ENCODE data around the gene ARMH1.
"Not testable (repeated sequence)": the region's sequence is repeated elsewhere in the genome, so short reads cannot be mapped to it uniquely, and the experiment has no call there.

ARMH1 gene

GRCh38 chr1:44661781-44662682 is 12.5 kb upstream of the ARMH1 start:
- no peak for DNase-seq (ENCODE audit: low read depth in 1 of 2, low spot score in 1 of 2)
- in situ Hi-C loops (cut with HindIII; ENCODE audit: low pct_unique_long_range_greater_than_20kb, low sequenced_read_pairs), result no loop called here
- TF ChIP-seq JUND (IDR thresholded peaks at IDR 0.05; ENCODE audit: low read depth), result no peak

GRCh38 chr1:44662683-44663030 is 11.9 kb upstream of the ARMH1 start:
- in situ Hi-C loops (cut with HindIII; ENCODE audit: low pct_unique_long_range_greater_than_20kb, low sequenced_read_pairs), result no loop called here
- no peak for TF ChIP-seq JUND (IDR thresholded peaks at IDR 0.05; ENCODE audit: low read depth)
- DNase-seq (ENCODE audit: low read depth in 1 of 2, low spot score in 1 of 2), result no peak

- no peak for TF ChIP-seq JUND (IDR thresholded peaks at IDR 0.05; ENCODE audit: low read depth)
- no peak for DNase-seq (ENCODE audit: low read depth in 1 of 2, low spot score in 1 of 2)
- in situ Hi-C loops (cut with HindIII; ENCODE audit: low pct_unique_long_range_greater_than_20kb, low sequenced_read_pairs), result no loop called here
These were observed 11.1 kb upstream of the ARMH1 start for GRCh38 chr1:44663417-44663816.

GRCh38 chr1:44664730-44665370 is 9.7 kb upstream of the ARMH1 start:
- no peak for DNase-seq (ENCODE audit: low read depth in 1 of 2, low spot score in 1 of 2)
- no peak for TF ChIP-seq JUND (IDR thresholded peaks at IDR 0.05; ENCODE audit: low read depth)
- in situ Hi-C loops (cut with HindIII; ENCODE audit: low pct_unique_long_range_greater_than_20kb, low sequenced_read_pairs), result no loop called here

- in situ Hi-C loops (cut with HindIII; ENCODE audit: low pct_unique_long_range_greater_than_20kb, low sequenced_read_pairs); DNase-seq (ENCODE audit: low read depth in 1 of 2, low spot score in 1 of 2): not testable (repeated sequence)
These were observed 7.8 kb upstream of the ARMH1 start for GRCh38 chr1:44666719-44667118.

- no peak for TF ChIP-seq JUND (IDR thresholded peaks at IDR 0.05; ENCODE audit: low read depth)
- in situ Hi-C loops (cut with HindIII; ENCODE audit: low pct_unique_long_range_greater_than_20kb, low sequenced_read_pairs), result no loop called here
- DNase-seq (ENCODE audit: low read depth in 1 of 2, low spot score in 1 of 2), result no peak
These were observed 3.5 kb upstream of the ARMH1 start for GRCh38 chr1:44670751-44671640.

GRCh38 chr1:44672254-44672955 is 2.1 kb upstream of the ARMH1 start:
- peak in 1 of 2 experiments; percentile 7 for DNase-seq (ENCODE audit: low read depth in 1 of 2, low spot score in 1 of 2)
- in situ Hi-C loops (cut with HindIII; ENCODE audit: low pct_unique_long_range_greater_than_20kb, low sequenced_read_pairs), result no loop called here
- no peak for TF ChIP-seq JUND (IDR thresholded peaks at IDR 0.05; ENCODE audit: low read depth)

- in situ Hi-C loops (cut with HindIII; ENCODE audit: low pct_unique_long_range_greater_than_20kb, low sequenced_read_pairs), result no loop called here
- no peak for DNase-seq (ENCODE audit: low read depth in 1 of 2, low spot score in 1 of 2)
- TF ChIP-seq JUND (IDR thresholded peaks at IDR 0.05; ENCODE audit: low read depth), result no peak
These were observed 1.4 kb upstream of the ARMH1 start for GRCh38 chr1:44672961-44673674.

GRCh38 chr1:44673675-44674112 is 820 bp upstream of the ARMH1 start:
- in situ Hi-C loops (cut with HindIII; ENCODE audit: low pct_unique_long_range_greater_than_20kb, low sequenced_read_pairs), result no loop called here
- no peak for TF ChIP-seq JUND (IDR thresholded peaks at IDR 0.05; ENCODE audit: low read depth)
- DNase-seq (ENCODE audit: low read depth in 1 of 2, low spot score in 1 of 2), result no peak

- no peak for DNase-seq (ENCODE audit: low read depth in 1 of 2, low spot score in 1 of 2)
- in situ Hi-C loops (cut with HindIII; ENCODE audit: low pct_unique_long_range_greater_than_20kb, low sequenced_read_pairs), result no loop called here
- TF ChIP-seq JUND (IDR thresholded peaks at IDR 0.05; ENCODE audit: low read depth), result no peak
These were observed 672 bp downstream of the ARMH1 start for GRCh38 chr1:44675186-44675585.

- in situ Hi-C loops (cut with HindIII; ENCODE audit: low pct_unique_long_range_greater_than_20kb, low sequenced_read_pairs), result no loop called here
- DNase-seq (ENCODE audit: low read depth in 1 of 2, low spot score in 1 of 2), result no peak
These were observed 2.1 kb downstream of the ARMH1 start for GRCh38 chr1:44676484-44677200.

More at GRCh38 chr1:44676484-44677200, 2.1 kb downstream of the ARMH1 start:
- TF ChIP-seq JUND (IDR thresholded peaks at IDR 0.05; ENCODE audit: low read depth), result no peak
